ENCODE measurements around the gene SH3D21.

SH3D21 gene

DNA sequence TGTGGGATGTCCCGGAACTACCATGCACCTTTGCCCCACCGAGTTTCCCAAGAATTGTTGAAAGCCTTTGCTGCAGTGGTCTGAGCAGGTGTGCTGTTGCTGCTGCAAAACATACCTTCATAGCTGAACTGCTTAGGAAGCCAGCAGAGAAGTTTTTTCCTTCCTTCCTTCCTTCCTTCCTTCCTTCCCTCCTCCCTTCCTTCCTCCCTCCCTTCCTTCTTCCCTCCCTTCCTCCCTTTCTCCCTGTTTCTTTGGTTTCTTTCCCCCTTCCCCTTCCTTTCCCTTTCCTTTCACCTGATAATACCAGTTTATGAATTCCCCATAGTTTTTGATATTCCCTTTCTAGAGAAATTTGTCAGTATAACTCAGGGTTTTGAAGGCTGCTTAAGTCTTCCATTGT is 10.8 kb upstream of the SH3D21 start:
- Histone ChIP-seq H3K4me3 (ENCODE audit: low read depth in 1 of 2, low read length in 2 of 2) (no peak overlapping the region), H3K79me2 (ENCODE audit: insufficient read depth, low read length) (peaks cover 3% of the 10 kb centered on the region), H2AFZ (ENCODE audit: low read depth, low read length) (no peak overlapping the region), H3K4me2 (ENCODE audit: insufficient read depth, low read length) (no peak overlapping the region), H4K20me1 (ENCODE audit: insufficient read depth, low read length) (0 out of 2 replicates have a peak, but pooled peaks cover 5% of the 10 kb centered on the region), H3K4me1 (ENCODE audit: insufficient read depth, low read length) (no peaks in the 10 kb centered on the region), H3K27me3 (ENCODE audit: insufficient read depth, low read length, poor library complexity) (no peaks in the 10 kb centered on the region), H3K9me3 (ENCODE audit: insufficient read depth, low read length, severe bottlenecking) (no peaks in the 10 kb centered on the region), H3K27ac (ENCODE audit: low read length) (no peak overlapping the region), H3K36me3 (ENCODE audit: insufficient read depth, low read length) (peaks cover 96% of the 10 kb centered on the region), H3K9ac (ENCODE audit: low read depth, low read length) (no peak overlapping the region)
- TF ChIP-seq, protein P1, sequence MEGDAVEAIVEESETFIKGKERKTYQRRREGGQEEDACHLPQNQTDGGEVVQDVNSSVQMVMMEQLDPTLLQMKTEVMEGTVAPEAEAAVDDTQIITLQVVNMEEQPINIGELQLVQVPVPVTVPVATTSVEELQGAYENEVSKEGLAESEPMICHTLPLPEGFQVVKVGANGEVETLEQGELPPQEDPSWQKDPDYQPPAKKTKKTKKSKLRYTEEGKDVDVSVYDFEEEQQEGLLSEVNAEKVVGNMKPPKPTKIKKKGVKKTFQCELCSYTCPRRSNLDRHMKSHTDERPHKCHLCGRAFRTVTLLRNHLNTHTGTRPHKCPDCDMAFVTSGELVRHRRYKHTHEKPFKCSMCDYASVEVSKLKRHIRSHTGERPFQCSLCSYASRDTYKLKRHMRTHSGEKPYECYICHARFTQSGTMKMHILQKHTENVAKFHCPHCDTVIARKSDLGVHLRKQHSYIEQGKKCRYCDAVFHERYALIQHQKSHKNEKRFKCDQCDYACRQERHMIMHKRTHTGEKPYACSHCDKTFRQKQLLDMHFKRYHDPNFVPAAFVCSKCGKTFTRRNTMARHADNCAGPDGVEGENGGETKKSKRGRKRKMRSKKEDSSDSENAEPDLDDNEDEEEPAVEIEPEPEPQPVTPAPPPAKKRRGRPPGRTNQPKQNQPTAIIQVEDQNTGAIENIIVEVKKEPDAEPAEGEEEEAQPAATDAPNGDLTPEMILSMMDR (IDR thresholded peaks at IDR 0.05; ENCODE audit: borderline replicate concordance, extremely low read depth, low read length, poor library complexity, severe bottlenecking): no peak
- no peak for TF ChIP-seq EZH2 (IDR thresholded peaks at IDR 0.05; ENCODE audit: borderline replicate concordance, low read depth, low read length, severe bottlenecking)
- ATAC-seq (ENCODE audit: insufficient read depth, low read depth): no peak
- DNase-seq: no peak

DNA sequence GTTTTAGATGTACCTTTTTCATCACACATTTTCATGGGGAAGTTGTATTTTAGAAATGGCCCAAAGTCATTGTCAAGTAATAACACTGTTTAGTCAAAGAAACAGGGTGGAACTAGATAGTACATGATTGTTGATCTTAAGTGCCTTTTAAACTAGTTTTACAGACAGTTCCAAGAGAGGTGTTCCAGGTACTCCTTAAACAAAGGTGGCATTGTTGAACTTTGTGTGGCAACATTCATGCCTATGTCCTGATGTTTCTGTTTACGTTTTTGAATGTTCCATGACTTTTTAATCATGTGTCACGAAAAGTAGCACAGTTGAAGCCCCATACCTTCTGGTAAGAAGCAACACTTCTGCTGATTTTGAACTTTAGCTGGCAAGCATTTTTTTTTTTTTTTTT is 9.1 kb upstream of the SH3D21 start:
- no peak overlapping the region for H2AFZ ChIP-seq (ENCODE audit: low read depth, low read length)
- TF ChIP-seq, protein P1 (IDR thresholded peaks at IDR 0.05; ENCODE audit: borderline replicate concordance, extremely low read depth, low read length, poor library complexity, severe bottlenecking): no peak
- TF ChIP-seq EZH2 (IDR thresholded peaks at IDR 0.05; ENCODE audit: borderline replicate concordance, low read depth, low read length, severe bottlenecking): no peak
- H3K36me3 ChIP-seq (ENCODE audit: insufficient read depth, low read length): peaks cover 96% of the 10 kb centered on the region
- H3K4me2 ChIP-seq (ENCODE audit: insufficient read depth, low read length): no peak overlapping the region
- ATAC-seq (ENCODE audit: insufficient read depth, low read depth) (no peak), DNase-seq (no peak)
- no peaks in the 10 kb centered on the region for H3K4me1 ChIP-seq (ENCODE audit: insufficient read depth, low read length)
- no peaks in the 10 kb centered on the region for H4K20me1 ChIP-seq (ENCODE audit: insufficient read depth, low read length)
- no peaks in the 10 kb centered on the region; the same call in 1 of the 2 replicates for H3K79me2 ChIP-seq (ENCODE audit: insufficient read depth, low read length)
- no peaks in the 10 kb centered on the region for H3K9me3 ChIP-seq (ENCODE audit: insufficient read depth, low read length, severe bottlenecking)
- H3K27ac ChIP-seq (ENCODE audit: low read length): no peak overlapping the region
- no peak overlapping the region for H3K9ac ChIP-seq (ENCODE audit: low read depth, low read length)
- H3K27me3 ChIP-seq (ENCODE audit: insufficient read depth, low read length, poor library complexity): no peaks in the 10 kb centered on the region
- H3K4me3 ChIP-seq (ENCODE audit: low read depth in 1 of 2, low read length in 2 of 2): no peak overlapping the region

DNA sequence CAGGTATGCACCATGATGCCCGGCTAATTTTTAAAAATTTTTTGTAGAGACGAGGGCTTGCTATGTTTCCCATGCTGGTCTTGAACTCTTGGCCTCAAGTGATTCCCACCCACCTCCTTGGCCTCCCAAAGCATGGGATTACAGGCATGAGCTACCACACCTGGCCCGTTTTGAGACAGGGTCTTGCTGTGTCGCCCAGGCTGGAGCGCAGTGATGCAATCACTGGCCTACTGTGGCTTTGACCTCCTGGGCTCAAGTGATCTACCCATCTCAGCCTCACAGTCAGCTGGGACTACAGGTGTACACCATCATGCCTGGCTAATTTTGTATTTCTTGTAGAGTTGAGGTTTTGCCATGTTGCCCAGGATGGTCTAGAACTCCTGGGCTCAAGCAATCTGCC is 7.5 kb upstream of the SH3D21 start:
- H3K4me3 ChIP-seq (ENCODE audit: low read depth in 1 of 2, low read length in 2 of 2): no peak overlapping the region
- H4K20me1 ChIP-seq (ENCODE audit: insufficient read depth, low read length): no peaks in the 10 kb centered on the region; the same call in 1 of the 2 replicates
- TF ChIP-seq EZH2 (IDR thresholded peaks at IDR 0.05; ENCODE audit: borderline replicate concordance, low read depth, low read length, severe bottlenecking): no peak
- TF ChIP-seq, protein P1 (IDR thresholded peaks at IDR 0.05; ENCODE audit: borderline replicate concordance, extremely low read depth, low read length, poor library complexity, severe bottlenecking): no peak
- H3K36me3 ChIP-seq (ENCODE audit: insufficient read depth, low read length): peaks cover 95% of the 10 kb centered on the region
- H3K79me2 ChIP-seq (ENCODE audit: insufficient read depth, low read length): no peaks in the 10 kb centered on the region; the same call in 1 of the 2 replicates
- no peak for ATAC-seq (ENCODE audit: insufficient read depth, low read depth)
- no peak for DNase-seq
- H3K9ac ChIP-seq (ENCODE audit: low read depth, low read length): no peak overlapping the region
- no peaks in the 10 kb centered on the region for H3K4me1 ChIP-seq (ENCODE audit: insufficient read depth, low read length)
- no peak overlapping the region for H2AFZ ChIP-seq (ENCODE audit: low read depth, low read length)
- no peak overlapping the region for H3K27ac ChIP-seq (ENCODE audit: low read length)
- no peaks in the 10 kb centered on the region for H3K27me3 ChIP-seq (ENCODE audit: insufficient read depth, low read length, poor library complexity)
- no peak overlapping the region for H3K4me2 ChIP-seq (ENCODE audit: insufficient read depth, low read length)
- H3K9me3 ChIP-seq (ENCODE audit: insufficient read depth, low read length, severe bottlenecking): no peaks in the 10 kb centered on the region

DNA sequence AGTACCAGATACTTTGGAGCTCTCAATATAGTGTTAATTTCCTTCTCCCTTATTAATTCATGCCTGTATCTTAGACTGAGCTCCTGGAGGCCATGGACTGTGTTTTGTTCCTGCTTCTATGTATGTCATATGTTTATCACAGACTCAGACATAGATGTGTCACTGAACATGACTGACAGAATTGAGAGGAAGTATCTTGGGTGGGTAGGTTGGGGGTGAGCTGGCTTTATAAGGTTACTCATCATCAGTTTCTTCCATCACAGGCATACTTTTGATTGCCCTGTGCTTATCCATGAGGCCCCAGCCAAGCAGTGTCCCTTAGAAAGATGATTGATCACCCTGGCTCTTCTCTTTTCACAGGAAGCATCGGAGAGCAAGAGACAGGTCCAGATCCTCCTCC is 5.6 kb upstream of the SH3D21 start:
- peaks cover 84% of the 10 kb centered on the region for H3K36me3 ChIP-seq (ENCODE audit: insufficient read depth, low read length)
- H3K79me2 ChIP-seq (ENCODE audit: insufficient read depth, low read length): no peaks in the 10 kb centered on the region
- TF ChIP-seq EZH2 (IDR thresholded peaks at IDR 0.05; ENCODE audit: borderline replicate concordance, low read depth, low read length, severe bottlenecking): no peak
- TF ChIP-seq, protein P1 (IDR thresholded peaks at IDR 0.05; ENCODE audit: borderline replicate concordance, extremely low read depth, low read length, poor library complexity, severe bottlenecking): no peak
- no peaks in the 10 kb centered on the region for H3K9me3 ChIP-seq (ENCODE audit: insufficient read depth, low read length, severe bottlenecking)
- H3K4me1 ChIP-seq (ENCODE audit: insufficient read depth, low read length): no peaks in the 10 kb centered on the region
- H3K27me3 ChIP-seq (ENCODE audit: insufficient read depth, low read length, poor library complexity): no peaks in the 10 kb centered on the region
- H4K20me1 ChIP-seq (ENCODE audit: insufficient read depth, low read length): peaks cover 3% of the 10 kb centered on the region; the same call in 1 of the 2 replicates
- no peak overlapping the region for H3K4me2 ChIP-seq (ENCODE audit: insufficient read depth, low read length)
- no peak for DNase-seq
- H2AFZ ChIP-seq (ENCODE audit: low read depth, low read length): no peak overlapping the region
- no peak overlapping the region for H3K4me3 ChIP-seq (ENCODE audit: low read depth in 1 of 2, low read length in 2 of 2)
- H3K9ac ChIP-seq (ENCODE audit: low read depth, low read length): no peak overlapping the region
- no peak for ATAC-seq (ENCODE audit: insufficient read depth, low read depth)
- no peak overlapping the region for H3K27ac ChIP-seq (ENCODE audit: low read length)
